Fibroblast of pulmonary artery (primary cell): ENCODE results near the gene CABLES1.

Experiments used
- DNase-seq: peaks from one replicate; pipeline ENCODE4 v3.0.0-alpha.2; 2010; ENCODE audit warnings: low read depth
- H3K4me3 ChIP-seq: replicated peaks from 2 replicates; pipeline ENCODE4 v1.5.1; 2011; ENCODE audit warnings: low read depth, mild to moderate bottlenecking, control low read depth, low read length, moderate library complexity
- CTCF ChIP-seq: IDR thresholded peaks from 2 replicates; pipeline ENCODE4 v1.5.1; 2011; ENCODE audit warnings: mild to moderate bottlenecking, control low read depth, low read length, inconsistent platforms; ENCODE audit errors: missing control alignments

Gene CABLES1

GRCh38 chr18:23194997-23195957 lies 60.0 kb downstream of the CABLES1 start:
- no peak for DNase-seq
- no peak for TF ChIP-seq CTCF
- no peak overlapping the region for H3K4me3 ChIP-seq

- no peak for TF ChIP-seq CTCF
- no peak for DNase-seq
- H3K4me3 ChIP-seq: no peak overlapping the region
Measured at GRCh38 chr18:23196119-23197007, 61.1 kb downstream of the CABLES1 start.

- no peak for DNase-seq
- no peak for TF ChIP-seq CTCF
- H3K4me3 ChIP-seq: no peak overlapping the region
Measured at GRCh38 chr18:23198217-23198845, 63.0 kb downstream of the CABLES1 start.

- H3K4me3 ChIP-seq: no peak overlapping the region
- DNase-seq: no peak
- no peak for TF ChIP-seq CTCF
Measured at GRCh38 chr18:23200756-23201155, 65.5 kb downstream of the CABLES1 start.

GRCh38 chr18:23201741-23202140 lies 66.5 kb downstream of the CABLES1 start:
- H3K4me3 ChIP-seq: no peak overlapping the region
- DNase-seq: no peak
- TF ChIP-seq CTCF: no peak

- no peak for DNase-seq
- no peak for TF ChIP-seq CTCF
- H3K4me3 ChIP-seq: no peak overlapping the region
Measured at GRCh38 chr18:23203891-23204432, 68.7 kb downstream of the CABLES1 start.
